T-helper 2 cell treated with Interferon-gamma antibody and Interleukin-4, amounts not matched to agents 5 μg/mL and 100 μg/mL, for 36 hours (primary cell): ENCODE data around the gene EYA4.

Experiments
- DNase-seq: peaks from one replicate; pipeline ENCODE4 v3.0.0; 2021; ENCODE audit warnings: low spot score
- H3K27ac Mint-ChIP-seq: one replicate; pipeline ENCODE4 v1.8.0; 2021; ENCODE audit warnings: mild to moderate bottlenecking, mixed read lengths
- H3K27me3 Mint-ChIP-seq: one replicate; pipeline ENCODE4 v1.8.0; 2021; ENCODE audit warnings: low read depth, mixed read lengths
- H3K36me3 Mint-ChIP-seq: one replicate; pipeline ENCODE4 v1.8.0; 2021; ENCODE audit warnings: low read depth, mixed read lengths
- H3K4me1 Mint-ChIP-seq: one replicate; pipeline ENCODE4 v1.8.0; 2021; ENCODE audit warnings: low read depth, mixed read lengths
- H3K4me3 Mint-ChIP-seq: one replicate; pipeline ENCODE4 v1.8.0; 2022; ENCODE audit warnings: mild to moderate bottlenecking, moderate library complexity, mixed read lengths
- H3K9me3 Mint-ChIP-seq: one replicate; pipeline ENCODE4 v1.8.0; 2021; ENCODE audit warnings: mixed read lengths

Gene EYA4

DNA sequence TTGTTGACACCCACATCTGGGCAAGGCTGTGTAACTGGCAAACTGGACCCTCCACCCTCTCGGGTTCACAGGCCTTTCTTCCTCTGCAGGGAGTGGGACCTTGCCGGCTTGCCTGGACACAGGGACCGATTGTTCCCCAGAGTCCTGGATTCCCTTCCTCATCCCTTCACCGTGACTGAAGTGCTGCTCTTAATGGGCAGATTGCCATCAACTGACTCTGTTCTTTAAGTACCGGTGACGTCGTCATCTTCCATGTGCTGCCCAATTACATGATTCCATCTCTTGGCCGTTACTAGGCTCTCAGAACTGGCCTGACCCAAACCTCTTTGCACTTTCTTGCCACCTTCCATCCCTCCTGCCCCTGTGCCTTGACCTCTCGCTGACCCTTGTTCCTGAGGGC, 85.4 kb downstream of the EYA4 start:
- no peaks in the 10 kb centered on the region for H3K9me3 Mint-ChIP-seq
- no peak overlapping the region for H3K27ac Mint-ChIP-seq

GRCh38 chr6:133333852-133334251, 92.7 kb downstream of the EYA4 start:
- Mint-ChIP-seq H3K4me1 (no peaks in the 10 kb centered on the region), H3K27ac (no peak overlapping the region), H3K36me3 (no peaks in the 10 kb centered on the region), H3K9me3 (no peaks in the 10 kb centered on the region), H3K4me3 (no peak overlapping the region), H3K27me3 (no peaks in the 10 kb centered on the region)
- no peak for DNase-seq

More for the DNA sequence above, 85.4 kb downstream of the EYA4 start:
- Mint-ChIP-seq H3K4me3 (no peak overlapping the region), H3K4me1 (no peaks in the 10 kb centered on the region), H3K36me3 (no peaks in the 10 kb centered on the region), H3K27me3 (no peaks in the 10 kb centered on the region)
- no peak for DNase-seq

DNA sequence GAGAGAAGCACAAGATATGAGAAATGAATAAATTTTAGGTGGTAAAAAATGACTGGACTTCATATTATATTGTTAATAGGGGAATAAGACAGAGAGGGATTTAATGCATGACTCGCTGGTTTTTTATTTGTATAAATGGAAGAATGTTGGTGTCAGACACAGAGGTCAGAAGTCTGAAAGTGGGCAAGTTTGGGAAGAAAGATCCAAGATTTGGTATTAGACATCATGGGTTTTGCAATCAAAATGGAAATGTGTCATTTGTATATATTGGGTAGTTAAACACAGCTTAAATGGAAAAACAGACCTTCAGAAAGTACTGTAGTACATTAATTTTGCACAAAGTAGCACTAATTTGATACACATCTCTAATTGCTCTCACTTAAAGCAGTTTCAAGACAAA, 96.2 kb downstream of the EYA4 start:
- H3K36me3 Mint-ChIP-seq = no peaks in the 10 kb centered on the region
- H3K27ac Mint-ChIP-seq = no peak overlapping the region
- no peak overlapping the region for H3K4me3 Mint-ChIP-seq
- H3K9me3 Mint-ChIP-seq = no peaks in the 10 kb centered on the region
- no peaks in the 10 kb centered on the region for H3K4me1 Mint-ChIP-seq
- H3K27me3 Mint-ChIP-seq = no peaks in the 10 kb centered on the region
- no peak for DNase-seq

- no peaks in the 10 kb centered on the region for H3K36me3 Mint-ChIP-seq
- no peak for DNase-seq
- no peaks in the 10 kb centered on the region for H3K27me3 Mint-ChIP-seq
- no peak overlapping the region for H3K27ac Mint-ChIP-seq
- H3K4me3 Mint-ChIP-seq = no peak overlapping the region
- H3K9me3 Mint-ChIP-seq = no peaks in the 10 kb centered on the region
- H3K4me1 Mint-ChIP-seq = no peaks in the 10 kb centered on the region
Observed at GRCh38 chr6:133339543-133340384, 98.6 kb downstream of the EYA4 start.

GRCh38 chr6:133340557-133340956, 99.4 kb downstream of the EYA4 start:
- DNase-seq = no peak
- no peaks in the 10 kb centered on the region for H3K4me1 Mint-ChIP-seq
- no peaks in the 10 kb centered on the region for H3K36me3 Mint-ChIP-seq
- H3K27me3 Mint-ChIP-seq = no peaks in the 10 kb centered on the region
- H3K9me3 Mint-ChIP-seq = no peaks in the 10 kb centered on the region
- H3K4me3 Mint-ChIP-seq = no peak overlapping the region
- H3K27ac Mint-ChIP-seq = no peak overlapping the region

GRCh38 chr6:133341607-133342158, 100.5 kb downstream of the EYA4 start:
- Mint-ChIP-seq H3K27ac (no peak overlapping the region), H3K4me3 (no peak overlapping the region)
- no peak for DNase-seq

DNA sequence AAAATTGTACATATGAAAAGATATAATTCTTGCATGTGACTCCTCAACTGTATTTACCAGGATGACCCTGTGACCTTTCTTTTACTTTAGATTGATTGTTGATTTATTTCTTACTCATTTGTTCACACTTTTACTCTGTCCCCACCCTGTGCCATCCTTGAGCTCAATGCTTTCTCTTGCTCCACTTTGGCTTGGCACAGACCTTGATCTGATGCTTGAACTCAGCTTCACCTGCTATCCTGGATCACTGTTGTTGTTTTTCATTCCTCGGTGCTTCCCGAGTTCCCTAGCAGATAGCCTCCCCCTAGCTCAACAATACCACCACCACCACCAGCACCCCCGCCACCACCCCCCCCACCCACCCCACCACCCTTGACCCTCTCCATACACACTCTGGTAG, 102.1 kb downstream of the EYA4 start:
- DNase-seq = no peak
- Mint-ChIP-seq H3K4me1 (no peaks in the 10 kb centered on the region), H3K27ac (no peak overlapping the region), H3K36me3 (no peaks in the 10 kb centered on the region), H3K27me3 (no peaks in the 10 kb centered on the region), H3K4me3 (no peak overlapping the region), H3K9me3 (no peaks in the 10 kb centered on the region)

More at GRCh38 chr6:133341607-133342158, 100.5 kb downstream of the EYA4 start:
- Mint-ChIP-seq H3K27me3 (no peaks in the 10 kb centered on the region), H3K36me3 (no peaks in the 10 kb centered on the region), H3K9me3 (no peaks in the 10 kb centered on the region), H3K4me1 (no peaks in the 10 kb centered on the region)

DNA sequence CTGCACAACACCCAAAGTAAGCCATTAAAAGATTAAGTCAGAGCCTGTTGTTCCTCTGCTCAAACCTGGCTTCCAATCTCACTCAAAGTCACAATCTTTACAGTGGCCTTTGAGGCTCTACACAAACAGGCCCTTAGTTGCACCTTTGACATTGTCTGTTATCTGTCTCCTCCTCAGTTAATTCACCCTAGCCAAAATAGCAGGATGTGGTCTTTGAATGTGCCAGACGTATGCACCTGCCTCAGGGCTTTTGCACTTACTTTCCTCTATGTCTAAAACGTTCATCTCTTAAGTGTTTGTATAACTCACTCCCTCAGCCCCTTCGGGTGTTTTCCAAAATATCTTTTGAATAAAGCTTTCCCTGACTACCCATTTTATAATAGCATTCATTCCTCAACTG, 107.7 kb downstream of the EYA4 start:
- Mint-ChIP-seq H3K9me3 (no peaks in the 10 kb centered on the region), H3K27me3 (no peaks in the 10 kb centered on the region), H3K27ac (no peak overlapping the region), H3K36me3 (no peaks in the 10 kb centered on the region), H3K4me1 (no peaks in the 10 kb centered on the region), H3K4me3 (no peak overlapping the region)
- no peak for DNase-seq

DNA sequence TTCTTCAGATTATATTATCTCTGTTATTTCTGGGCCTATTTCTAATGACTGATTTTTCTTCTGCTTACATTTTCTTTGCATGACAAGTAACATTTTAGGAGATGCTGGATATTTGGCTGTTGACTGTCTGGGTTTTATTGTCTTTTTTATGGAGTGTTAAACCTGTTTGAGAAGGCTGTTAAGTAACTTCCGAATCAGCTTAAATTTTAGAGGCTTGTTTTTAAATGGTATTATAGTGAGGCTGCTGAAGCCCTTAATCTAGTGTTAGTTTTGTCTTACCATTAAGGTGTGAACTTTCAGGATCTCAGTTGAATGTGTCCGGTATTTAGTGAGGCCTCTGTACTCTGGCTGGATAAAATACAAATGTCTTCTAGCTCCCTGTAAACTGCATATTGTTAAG, 109.8 kb downstream of the EYA4 start:
- Mint-ChIP-seq H3K4me3 (no peak overlapping the region), H3K36me3 (no peaks in the 10 kb centered on the region), H3K27me3 (no peaks in the 10 kb centered on the region), H3K4me1 (no peaks in the 10 kb centered on the region), H3K27ac (no peak overlapping the region), H3K9me3 (no peaks in the 10 kb centered on the region)
- no peak for DNase-seq

GRCh38 chr6:133352046-133352445, 110.9 kb downstream of the EYA4 start:
- no peaks in the 10 kb centered on the region for H3K36me3 Mint-ChIP-seq
- H3K27ac Mint-ChIP-seq = no peak overlapping the region
- H3K4me1 Mint-ChIP-seq = no peaks in the 10 kb centered on the region
- H3K27me3 Mint-ChIP-seq = no peaks in the 10 kb centered on the region
- no peaks in the 10 kb centered on the region for H3K9me3 Mint-ChIP-seq
- no peak overlapping the region for H3K4me3 Mint-ChIP-seq
- no peak for DNase-seq

DNA sequence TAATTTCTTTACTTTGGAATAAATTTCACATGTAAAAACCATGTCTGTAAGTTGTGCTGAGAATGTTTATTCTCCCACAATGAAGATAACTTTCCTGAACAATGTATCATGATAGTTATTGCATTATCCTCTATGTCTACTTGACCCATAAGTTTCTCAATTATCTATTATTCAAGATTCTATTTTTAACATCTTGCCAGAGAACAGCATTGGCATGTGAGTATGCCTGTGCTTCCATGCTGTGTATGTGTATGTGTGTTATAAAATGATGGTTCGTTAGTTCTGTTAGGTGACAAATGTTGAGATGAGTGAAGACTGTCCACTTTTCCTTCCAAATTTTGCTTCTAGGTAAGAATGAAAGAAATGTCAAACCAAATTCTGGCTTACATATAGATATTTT, 111.9 kb downstream of the EYA4 start:
- H3K27ac Mint-ChIP-seq = no peak overlapping the region
- no peak overlapping the region for H3K4me3 Mint-ChIP-seq
- no peaks in the 10 kb centered on the region for H3K27me3 Mint-ChIP-seq
- H3K4me1 Mint-ChIP-seq = no peaks in the 10 kb centered on the region
- H3K36me3 Mint-ChIP-seq = no peaks in the 10 kb centered on the region
- DNase-seq = no peak
- no peaks in the 10 kb centered on the region for H3K9me3 Mint-ChIP-seq

GRCh38 chr6:133355922-133356321, 114.8 kb downstream of the EYA4 start:
- H3K9me3 Mint-ChIP-seq = no peaks in the 10 kb centered on the region

DNA sequence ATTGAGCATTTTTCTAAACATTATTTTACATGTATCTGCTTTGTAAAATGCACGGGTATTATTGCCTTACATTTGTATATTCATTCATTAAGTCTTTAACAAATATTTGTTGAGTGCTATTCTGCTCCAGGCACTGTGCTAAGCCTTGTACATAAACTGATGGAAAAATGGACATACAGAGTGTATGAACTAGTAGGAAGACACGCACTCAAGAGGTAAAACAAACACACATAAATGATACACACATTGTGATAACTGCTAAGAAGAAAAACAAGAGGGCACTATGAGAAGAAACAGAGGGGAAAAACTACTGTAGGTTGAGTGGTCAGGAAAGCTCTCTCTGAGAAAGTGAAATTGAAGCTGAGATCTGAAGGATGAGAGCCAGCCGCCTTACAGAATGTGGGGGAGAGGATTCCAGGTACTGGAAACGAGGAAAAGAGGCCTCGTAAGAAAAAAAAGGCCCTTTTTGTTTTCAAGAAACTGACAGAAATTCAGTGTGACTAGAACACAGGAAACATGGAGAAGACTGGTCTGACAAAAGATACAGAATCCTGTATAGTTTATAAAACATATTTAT, 117.5 kb downstream of the EYA4 start:
- Mint-ChIP-seq H3K36me3 (no peaks in the 10 kb centered on the region), H3K9me3 (no peaks in the 10 kb centered on the region), H3K27me3 (no peaks in the 10 kb centered on the region), H3K27ac (no peak overlapping the region), H3K4me1 (no peaks in the 10 kb centered on the region), H3K4me3 (no peak overlapping the region)
- DNase-seq = no peak

More at GRCh38 chr6:133355922-133356321, 114.8 kb downstream of the EYA4 start:
- no peaks in the 10 kb centered on the region for H3K36me3 Mint-ChIP-seq
- no peak overlapping the region for H3K27ac Mint-ChIP-seq
- H3K27me3 Mint-ChIP-seq = no peaks in the 10 kb centered on the region
- no peaks in the 10 kb centered on the region for H3K4me1 Mint-ChIP-seq
- no peak overlapping the region for H3K4me3 Mint-ChIP-seq
- DNase-seq = no peak

- DNase-seq = no peak
- Mint-ChIP-seq H3K9me3 (no peaks in the 10 kb centered on the region), H3K27ac (no peak overlapping the region), H3K36me3 (no peaks in the 10 kb centered on the region), H3K27me3 (no peaks in the 10 kb centered on the region), H3K4me3 (no peak overlapping the region), H3K4me1 (no peaks in the 10 kb centered on the region)
Observed at GRCh38 chr6:133359256-133359655, 118.1 kb downstream of the EYA4 start.
